H9 (cell line): ENCODE results near the gene ZG16. TPM values are rescaled to one million over a fixed set of nuclear protein-coding genes. Genes with fewer than 3 reads are reported as not detected.
"Not testable (repeated sequence)": the region's sequence is repeated elsewhere in the genome, so short reads cannot be mapped to it uniquely, and the experiment has no call there.

Source experiments
- DNase-seq: peaks from one replicate; pipeline ENCODE4 v3.0.0-alpha.2; 2017
- H2AFZ ChIP-seq: one replicate; pipeline ENCODE4 v1.6.1; 2013; ENCODE audit warnings: mild to moderate bottlenecking, low read length, control low read depth, moderate library complexity
- H2AK5ac ChIP-seq: 2 replicates; pipeline ENCODE4 v1.6.1; 2013; ENCODE audit warnings: low read length, control low read depth, mixed read lengths; ENCODE audit not compliant: insufficient read length
- H2BK120ac ChIP-seq: one replicate; pipeline ENCODE4 v1.6.1; 2013; ENCODE audit warnings: low read depth, mild to moderate bottlenecking, low read length, control low read depth, inconsistent platforms; ENCODE audit not compliant: poor library complexity, severe bottlenecking
- H2BK12ac ChIP-seq: 2 replicates; pipeline ENCODE4 v1.6.1; 2013; ENCODE audit warnings: low read length, control low read depth, mixed read lengths, low read depth; ENCODE audit not compliant: insufficient read length
- H2BK15ac ChIP-seq: 2 replicates; pipeline ENCODE4 v1.6.1; 2013; ENCODE audit warnings: low read depth, low read length, control low read depth
- H2BK20ac ChIP-seq: one replicate; pipeline ENCODE4 v1.6.1; 2013; ENCODE audit warnings: low read depth, mild to moderate bottlenecking, low read length, control low read depth, inconsistent platforms; ENCODE audit not compliant: poor library complexity, severe bottlenecking
- H2BK5ac ChIP-seq: 2 replicates; pipeline ENCODE4 v1.6.1; 2013; ENCODE audit warnings: low read length, control low read depth, mixed read lengths; ENCODE audit not compliant: insufficient read length
- H3K14ac ChIP-seq: 2 replicates; pipeline ENCODE4 v1.6.1; 2013; ENCODE audit warnings: low read length, control low read depth; ENCODE audit not compliant: insufficient read depth
- H3K18ac ChIP-seq: 2 replicates; pipeline ENCODE4 v1.6.1; 2013; ENCODE audit warnings: low read depth, mild to moderate bottlenecking, mixed read lengths, low read length, control low read depth; ENCODE audit not compliant: insufficient read length
- H3K23ac ChIP-seq: 2 replicates; pipeline ENCODE4 v1.6.1; 2013; ENCODE audit warnings: low read length, control low read depth, mixed read lengths, low read depth; ENCODE audit not compliant: insufficient read length
- H3K23me2 ChIP-seq: 2 replicates; pipeline ENCODE4 v1.6.1; 2013; ENCODE audit warnings: low read depth, mild to moderate bottlenecking, mixed read lengths, low read length, control low read depth; ENCODE audit not compliant: insufficient read length, poor library complexity, severe bottlenecking
- H3K27ac ChIP-seq: 2 replicates; pipeline ENCODE4 v1.5.1; 2013; ENCODE audit warnings: low read length, control low read depth, mixed read lengths, low read depth; ENCODE audit not compliant: insufficient read length
- H3K27me3 ChIP-seq: 2 replicates; pipeline ENCODE4 v1.6.1; 2013; ENCODE audit warnings: low read length, control low read depth, inconsistent platforms; ENCODE audit not compliant: insufficient read depth
- H3K4ac ChIP-seq: 2 replicates; pipeline ENCODE4 v1.6.1; 2013; ENCODE audit warnings: low read depth, mild to moderate bottlenecking, control low read depth, inconsistent platforms, low read length, moderate library complexity
- H3K4me1 ChIP-seq: 2 replicates; pipeline ENCODE4 v1.6.1; 2013; ENCODE audit warnings: low read length, control low read depth, inconsistent platforms; ENCODE audit not compliant: insufficient read depth
- H3K4me2 ChIP-seq: 2 replicates; pipeline ENCODE4 v1.6.1; 2013; ENCODE audit warnings: low read length, control low read depth, mixed read lengths; ENCODE audit not compliant: insufficient read length, insufficient read depth
- H3K56ac ChIP-seq: 2 replicates; pipeline ENCODE4 v1.6.1; 2013; ENCODE audit warnings: low read depth, mild to moderate bottlenecking, mixed read lengths, low read length, control low read depth; ENCODE audit not compliant: insufficient read length
- H3K79me1 ChIP-seq: 2 replicates; pipeline ENCODE4 v1.6.1; 2013; ENCODE audit warnings: low read depth, mild to moderate bottlenecking, moderate library complexity, low read length, control low read depth, inconsistent platforms; ENCODE audit not compliant: insufficient read depth, poor library complexity, severe bottlenecking
- H3K79me2 ChIP-seq: 2 replicates; pipeline ENCODE4 v1.6.1; 2013; ENCODE audit warnings: low read length, control low read depth, inconsistent platforms; ENCODE audit not compliant: insufficient read depth
- H3K9ac ChIP-seq: 2 replicates; pipeline ENCODE4 v1.6.1; 2013; ENCODE audit warnings: low read length, control low read depth, mixed read lengths; ENCODE audit not compliant: insufficient read length; ENCODE audit errors: extremely low read depth
- H3K9me3 ChIP-seq: one replicate; pipeline ENCODE4 v1.6.1; 2013; ENCODE audit warnings: low read depth, low read length, inconsistent platforms; ENCODE audit not compliant: control insufficient read depth
- H3T11ph ChIP-seq: one replicate; pipeline ENCODE4 v1.6.1; 2013; ENCODE audit warnings: mild to moderate bottlenecking, low read length, control low read depth, inconsistent platforms
- H4K20me1 ChIP-seq: one replicate; pipeline ENCODE4 v1.6.1; 2013; ENCODE audit not compliant: control insufficient read depth, insufficient read length, insufficient read depth
- H4K5ac ChIP-seq: 2 replicates; pipeline ENCODE4 v1.6.1; 2013; ENCODE audit warnings: low read depth, mild to moderate bottlenecking, mixed read lengths, low read length, control low read depth; ENCODE audit not compliant: insufficient read length
- H4K8ac ChIP-seq: replicated peaks from 2 replicates; pipeline ENCODE4 v1.6.1; 2013; ENCODE audit warnings: low read length, control low read depth, mixed read lengths, low read depth; ENCODE audit not compliant: insufficient read length
- H4K91ac ChIP-seq: 2 replicates; pipeline ENCODE4 v1.6.1; 2013; ENCODE audit warnings: low read depth, mild to moderate bottlenecking, moderate library complexity, mixed read lengths, low read length, control low read depth; ENCODE audit not compliant: insufficient read length
- H3K27ac Mint-ChIP-seq, 3 experiments: 2 replicates in 2 of 3; 3 replicates in 1 of 3; pipeline ENCODE4 v1.8.0; 2020 to 2021; ENCODE audit warnings: mixed read lengths in 3 of 3, mild to moderate bottlenecking in 1 of 3, moderate library complexity in 1 of 3
- H3K27me3 Mint-ChIP-seq: 2 replicates; pipeline ENCODE4 v1.8.0; 2021; ENCODE audit warnings: low read depth, mild to moderate bottlenecking, moderate library complexity, mixed read lengths
- H3K36me3 Mint-ChIP-seq, 3 experiments: 2 replicates in 2 of 3; 3 replicates in 1 of 3; pipeline ENCODE4 v1.8.0; 2020 to 2021; ENCODE audit warnings: low read depth in 3 of 3, mixed read lengths in 3 of 3; ENCODE audit not compliant: insufficient read depth in 1 of 3
- H3K4me1 Mint-ChIP-seq, 2 experiments: 2 replicates each; pipeline ENCODE4 v1.8.0; 2020; ENCODE audit warnings: mixed read lengths in 2 of 2
- H3K4me3 Mint-ChIP-seq, 2 experiments: 2 replicates in 1 of 2; 3 replicates in 1 of 2; pipeline ENCODE4 v1.8.0; 2020 to 2021; ENCODE audit warnings: mild to moderate bottlenecking in 2 of 2, mixed read lengths in 2 of 2, moderate library complexity in 1 of 2
- H3K9me3 Mint-ChIP-seq, 2 experiments: 2 replicates in 1 of 2; 3 replicates in 1 of 2; pipeline ENCODE4 v1.8.0; 2020; ENCODE audit warnings: mild to moderate bottlenecking in 2 of 2, mixed read lengths in 2 of 2, moderate library complexity in 1 of 2
- WGBS: extraction: QIAGEN DNeasy Blood & Tissue Kit; methylation state at CpG from one replicate; pipeline ENCODE4 v1.1.7; 2013; ENCODE audit warnings: missing lambda C conversion rate, low lambda C conversion rate, mixed read lengths; ENCODE audit not compliant: insufficient read length; ENCODE audit errors: extremely low coverage; 5-methylcytosine and 5-hydroxymethylcytosine counted together
- total RNA-seq: library from RNA; stranded (reverse); gene quantifications from 2 replicates; pipeline ENCODE4 v1.2.1, GENCODE V29; 2021
- TF ChIP-seq, protein P1 (sequence below): fragments of 200-600 bp; sonication (generic); conservative IDR thresholded peaks from 3 replicates; pipeline ENCODE4 v1.8.0; 2021; ENCODE audit warnings: antibody characterized with exemption, mild to moderate bottlenecking

The ZG16 gene
- total RNA-seq, 1 experiment from 2014 or later, result not detected

DNA sequence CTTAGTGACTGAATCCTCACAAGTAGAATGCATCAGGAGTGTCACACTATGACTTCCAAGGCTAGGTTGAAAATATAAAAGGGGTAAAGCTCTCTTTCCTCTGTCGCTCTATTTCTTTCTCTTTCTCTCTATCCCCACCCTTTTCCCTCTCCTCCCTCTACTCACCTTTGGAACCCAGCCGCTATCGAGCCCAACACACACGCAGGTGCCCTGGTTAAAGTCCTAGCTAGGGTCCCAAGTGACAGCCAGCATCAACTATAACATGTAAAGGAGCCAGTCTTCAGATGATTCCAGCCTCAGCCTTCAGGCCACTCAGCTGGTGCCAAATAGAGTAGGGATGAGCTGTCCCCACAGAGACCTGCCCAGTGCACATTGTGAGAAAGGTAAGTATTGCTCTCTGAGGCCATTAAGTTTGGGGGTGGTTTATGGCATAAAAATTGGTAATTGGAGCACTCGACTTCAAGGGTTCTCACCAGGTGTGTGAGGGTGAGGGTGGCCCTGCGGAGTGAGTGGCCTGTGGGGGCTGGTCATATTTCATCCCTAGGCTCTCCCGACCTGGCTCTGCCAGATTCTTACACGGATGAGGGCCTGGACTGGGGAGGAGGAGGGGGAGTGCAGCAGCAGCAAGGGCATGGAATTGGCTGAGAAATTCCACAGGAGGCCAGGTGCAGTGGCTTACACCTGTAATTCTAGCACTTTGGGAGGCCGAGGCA, 17.3 kb upstream of the ZG16 start:
- Histone ChIP-seq H3K14ac (no peak overlapping the region), H3K56ac (no peak overlapping the region), H4K5ac (no peak overlapping the region), H3T11ph (no peak overlapping the region), H3K79me2 (no peaks in the 10 kb centered on the region), H3K4ac (no peak overlapping the region), H2BK15ac (no peak overlapping the region), H2BK5ac (no peak overlapping the region), H4K20me1 (no peaks in the 10 kb centered on the region), H3K18ac (no peak overlapping the region), H3K4me1 (no peaks in the 10 kb centered on the region), H2AK5ac (no peak overlapping the region), H2BK20ac (no peak overlapping the region), H3K79me1 (no peaks in the 10 kb centered on the region), H3K23ac (no peak overlapping the region), H2BK12ac (no peak overlapping the region), H3K27ac (no peak overlapping the region), H3K9ac (no peak overlapping the region), H3K23me2 (no peaks in the 10 kb centered on the region), H4K8ac (no peak overlapping the region), H4K91ac (no peak overlapping the region), H3K27me3 (no peaks in the 10 kb centered on the region), H3K9me3 (no peaks in the 10 kb centered on the region), H2BK120ac (no peak overlapping the region), H3K4me2 (no peak overlapping the region), H2AFZ (no peak overlapping the region)
- H3K4me1 Mint-ChIP-seq, result peaks cover 5 to 17% of the 10 kb centered on the region in 2 experiments; a peak in 2 of 4 replicates
- no peak for DNase-seq
- no peaks in the 10 kb centered on the region for H3K36me3 Mint-ChIP-seq
- H3K9me3 Mint-ChIP-seq, result no peaks in the 10 kb centered on the region; a peak in 1 of 5 replicates
- WGBS, result no CpG with 5 or more reads among the region's 9 CpGs
- H3K27ac Mint-ChIP-seq, result peak overlapping the region in 2 of 3 experiments; percentile 73 to 80; a peak in 2 of 7 replicates
- peaks cover 3% of the 10 kb centered on the region for H3K27me3 Mint-ChIP-seq
- no peak overlapping the region for H3K4me3 Mint-ChIP-seq
- TF ChIP-seq, protein P1, sequence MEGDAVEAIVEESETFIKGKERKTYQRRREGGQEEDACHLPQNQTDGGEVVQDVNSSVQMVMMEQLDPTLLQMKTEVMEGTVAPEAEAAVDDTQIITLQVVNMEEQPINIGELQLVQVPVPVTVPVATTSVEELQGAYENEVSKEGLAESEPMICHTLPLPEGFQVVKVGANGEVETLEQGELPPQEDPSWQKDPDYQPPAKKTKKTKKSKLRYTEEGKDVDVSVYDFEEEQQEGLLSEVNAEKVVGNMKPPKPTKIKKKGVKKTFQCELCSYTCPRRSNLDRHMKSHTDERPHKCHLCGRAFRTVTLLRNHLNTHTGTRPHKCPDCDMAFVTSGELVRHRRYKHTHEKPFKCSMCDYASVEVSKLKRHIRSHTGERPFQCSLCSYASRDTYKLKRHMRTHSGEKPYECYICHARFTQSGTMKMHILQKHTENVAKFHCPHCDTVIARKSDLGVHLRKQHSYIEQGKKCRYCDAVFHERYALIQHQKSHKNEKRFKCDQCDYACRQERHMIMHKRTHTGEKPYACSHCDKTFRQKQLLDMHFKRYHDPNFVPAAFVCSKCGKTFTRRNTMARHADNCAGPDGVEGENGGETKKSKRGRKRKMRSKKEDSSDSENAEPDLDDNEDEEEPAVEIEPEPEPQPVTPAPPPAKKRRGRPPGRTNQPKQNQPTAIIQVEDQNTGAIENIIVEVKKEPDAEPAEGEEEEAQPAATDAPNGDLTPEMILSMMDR, result no peak

DNA sequence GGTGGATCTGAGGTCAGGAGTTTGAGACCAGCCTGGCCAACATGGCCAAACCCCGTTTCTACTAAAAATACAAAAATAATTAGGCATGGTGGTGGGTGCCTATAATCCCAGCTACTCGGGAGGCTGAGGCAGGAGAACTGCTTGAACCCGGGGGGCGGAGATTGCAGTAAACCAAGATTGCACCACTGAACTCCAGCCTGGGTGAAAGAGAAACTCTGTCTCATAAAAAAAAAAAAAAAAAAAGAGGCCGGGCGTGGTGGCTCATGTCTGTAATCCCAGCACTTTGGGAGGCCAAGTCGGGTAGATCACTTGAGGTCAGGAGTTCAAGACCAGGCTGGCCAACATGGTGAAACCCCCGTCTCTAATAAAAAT, 16.8 kb upstream of the ZG16 start:
- not testable (repeated sequence) for H3K56ac ChIP-seq, H2BK5ac ChIP-seq, H3K18ac ChIP-seq, H4K91ac ChIP-seq, H2BK15ac ChIP-seq, H2BK20ac ChIP-seq, H3K4me1 ChIP-seq, H3K9ac ChIP-seq, H4K8ac ChIP-seq, H3K14ac ChIP-seq, H2AFZ ChIP-seq, H3K23me2 ChIP-seq, H3K4ac ChIP-seq, H3K27ac Mint-ChIP-seq, H3K27me3 ChIP-seq, H2AK5ac ChIP-seq, H2BK120ac ChIP-seq, H3K9me3 Mint-ChIP-seq, H3K4me3 Mint-ChIP-seq, H3K9me3 ChIP-seq, H3K4me2 ChIP-seq, H3K36me3 Mint-ChIP-seq, H2BK12ac ChIP-seq, H3K79me2 ChIP-seq, H3K79me1 ChIP-seq, DNase-seq, H4K5ac ChIP-seq, H4K20me1 ChIP-seq, H3T11ph ChIP-seq, H3K27ac ChIP-seq, H3K23ac ChIP-seq, H3K27me3 Mint-ChIP-seq
- no CpG with 5 or more reads among the region's 8 CpGs for WGBS
- H3K4me1 Mint-ChIP-seq, result peaks cover 5 to 17% of the 10 kb centered on the region in 2 experiments; a peak in 2 of 4 replicates
